Astrocyte (in vitro differentiated cells and primary cell): Measurements from ENCODE around the gene PTPN3. TPM values are rescaled to one million over a fixed set of nuclear protein-coding genes. Genes with fewer than 3 reads are reported as not detected.

Experiments used
- DNase-seq: peaks from one replicate; pipeline ENCODE4 v3.0.0-alpha.2; 2010; ENCODE audit warnings: low read depth
- FAIRE-seq: peaks from 2 replicates; lab custom pipeline; 2011; peaks lifted over from hg19 to GRCh38; lab: Jason Lieb, UNC
- H2AFZ ChIP-seq: 2 replicates; pipeline ENCODE4 v1.6.0; 2012; ENCODE audit warnings: low read depth, low read length, inconsistent platforms
- H3K27ac ChIP-seq: 2 replicates; pipeline ENCODE4 v1.5.1; 2011; ENCODE audit warnings: low read depth, low read length, inconsistent platforms
- H3K27me3 ChIP-seq: 2 replicates; pipeline ENCODE4 v1.6.0; 2011; ENCODE audit warnings: low read length, inconsistent platforms; ENCODE audit not compliant: insufficient read depth
- H3K36me3 ChIP-seq: 2 replicates; pipeline ENCODE4 v1.5.1; 2011; ENCODE audit warnings: low read length, inconsistent platforms; ENCODE audit not compliant: insufficient read depth
- H3K4me1 ChIP-seq: 2 replicates; pipeline ENCODE4 v1.5.1; 2011; ENCODE audit warnings: low read length, inconsistent platforms; ENCODE audit not compliant: insufficient read depth
- H3K4me2 ChIP-seq: 2 replicates; pipeline ENCODE4 v1.6.0; 2012; ENCODE audit warnings: low read length, inconsistent platforms
- H3K4me3 ChIP-seq: 2 replicates; pipeline ENCODE4 v1.5.1; 2011; ENCODE audit warnings: low read depth, mild to moderate bottlenecking, low read length, inconsistent platforms; ENCODE audit not compliant: insufficient read depth
- H3K79me2 ChIP-seq: 2 replicates; pipeline ENCODE4 v1.6.0; 2012; ENCODE audit warnings: mild to moderate bottlenecking, low read length, inconsistent platforms; ENCODE audit not compliant: insufficient read depth
- H3K9ac ChIP-seq: 2 replicates; pipeline ENCODE4 v1.6.0; 2012; ENCODE audit warnings: mild to moderate bottlenecking, low read length, inconsistent platforms
- H3K9me3 ChIP-seq: 2 replicates; pipeline ENCODE4 v1.5.1; 2012; ENCODE audit warnings: low read depth, mild to moderate bottlenecking, low read length, inconsistent platforms; ENCODE audit not compliant: insufficient read depth
- H4K20me1 ChIP-seq: 2 replicates; pipeline ENCODE4 v1.6.0; 2012; ENCODE audit warnings: low read length, inconsistent platforms; ENCODE audit not compliant: insufficient read depth
- H3K27ac Mint-ChIP-seq: one replicate; pipeline ENCODE4 v1.8.0; 2021; ENCODE audit warnings: mild to moderate bottlenecking, mixed read lengths; ENCODE audit not compliant: unreplicated experiment
- H3K27me3 Mint-ChIP-seq: one replicate; pipeline ENCODE4 v1.8.0; 2021; ENCODE audit warnings: low read depth, mixed read lengths; ENCODE audit not compliant: unreplicated experiment
- H3K36me3 Mint-ChIP-seq: one replicate; pipeline ENCODE4 v1.8.0; 2021; ENCODE audit warnings: low read depth, mixed read lengths; ENCODE audit not compliant: unreplicated experiment
- H3K4me1 Mint-ChIP-seq: one replicate; pipeline ENCODE4 v1.8.0; 2021; ENCODE audit warnings: low read depth, mixed read lengths; ENCODE audit not compliant: unreplicated experiment
- H3K4me3 Mint-ChIP-seq: one replicate; pipeline ENCODE4 v1.8.0; 2021; ENCODE audit warnings: mild to moderate bottlenecking, moderate library complexity, mixed read lengths; ENCODE audit not compliant: unreplicated experiment
- H3K9me3 Mint-ChIP-seq: one replicate; pipeline ENCODE4 v1.8.0; 2021; ENCODE audit warnings: mild to moderate bottlenecking, mixed read lengths; ENCODE audit not compliant: unreplicated experiment
- EZH2 ChIP-seq: IDR thresholded peaks from 2 replicates; pipeline ENCODE4 v1.6.1; 2012; ENCODE audit warnings: mild to moderate bottlenecking, low read length, inconsistent platforms; ENCODE audit not compliant: insufficient read depth
- total RNA-seq: library from RNA; stranded (reverse); gene quantifications from 2 replicates; pipeline ENCODE4 v1.2.1, GENCODE V29; 2021
- TF ChIP-seq, protein P1 (sequence below): IDR thresholded peaks from 2 replicates; pipeline ENCODE4 v1.5.1; 2011; ENCODE audit warnings: low read depth, mild to moderate bottlenecking, inconsistent platforms, low read length, moderate library complexity; ENCODE audit not compliant: insufficient read depth

PTPN3 gene
- total RNA-seq, 1 donor from 2014 or later = 1.1 TPM

DNA sequence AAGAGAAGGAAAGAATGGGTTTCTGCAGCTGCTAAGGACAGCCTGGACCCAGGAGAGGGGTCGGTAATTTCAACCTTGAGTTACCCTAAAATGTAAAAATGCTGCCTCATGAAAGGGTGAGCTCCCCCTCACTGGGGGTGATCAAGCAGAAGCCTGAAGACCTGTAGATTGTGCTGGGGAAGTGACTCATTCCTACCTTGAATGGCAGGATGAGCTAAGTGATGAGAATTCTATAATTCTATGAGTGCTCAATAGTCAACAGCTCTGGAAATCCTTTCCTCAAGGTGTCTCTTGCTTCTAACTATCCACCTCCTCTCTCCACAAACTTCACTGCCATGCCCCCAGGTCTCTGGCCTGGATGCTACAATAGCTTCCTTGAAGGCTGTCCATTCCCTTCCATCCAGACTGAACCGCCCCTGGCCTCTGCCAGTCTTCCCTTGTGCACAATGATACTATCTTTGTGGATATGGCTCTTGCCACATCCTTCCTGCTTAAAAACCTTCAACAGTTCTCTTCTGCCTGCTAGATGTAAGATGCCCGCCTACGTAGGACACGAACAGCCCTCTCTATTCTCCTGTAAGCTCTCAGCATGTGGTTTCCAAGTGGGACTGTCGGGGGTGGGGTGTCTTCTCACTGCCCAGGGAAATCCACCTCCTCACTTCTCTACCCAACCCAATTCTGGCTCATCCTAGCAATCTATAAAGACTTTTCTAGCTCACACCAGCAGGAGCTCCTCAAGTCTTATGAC lies 50.6 kb downstream of the PTPN3 start:
- Histone ChIP-seq H3K4me1 (peaks cover 12% of the 10 kb centered on the region), H3K79me2 (no peaks in the 10 kb centered on the region), H3K4me2 (peak overlapping the region; percentile 17), H3K36me3 (no peaks in the 10 kb centered on the region), H3K9me3 (no peaks in the 10 kb centered on the region), H3K9ac (no peak overlapping the region), H4K20me1 (no peaks in the 10 kb centered on the region), H3K27ac (no peak overlapping the region), H3K27me3 (no peaks in the 10 kb centered on the region), H2AFZ (no peak overlapping the region), H3K4me3 (no peak overlapping the region)
- DNase-seq = no peak
- no peaks in the 10 kb centered on the region for H3K27me3 Mint-ChIP-seq
- H3K9me3 Mint-ChIP-seq = no peaks in the 10 kb centered on the region
- peak overlapping the region; percentile 23 for H3K27ac Mint-ChIP-seq
- no peaks in the 10 kb centered on the region for H3K36me3 Mint-ChIP-seq
- TF ChIP-seq, protein P1, sequence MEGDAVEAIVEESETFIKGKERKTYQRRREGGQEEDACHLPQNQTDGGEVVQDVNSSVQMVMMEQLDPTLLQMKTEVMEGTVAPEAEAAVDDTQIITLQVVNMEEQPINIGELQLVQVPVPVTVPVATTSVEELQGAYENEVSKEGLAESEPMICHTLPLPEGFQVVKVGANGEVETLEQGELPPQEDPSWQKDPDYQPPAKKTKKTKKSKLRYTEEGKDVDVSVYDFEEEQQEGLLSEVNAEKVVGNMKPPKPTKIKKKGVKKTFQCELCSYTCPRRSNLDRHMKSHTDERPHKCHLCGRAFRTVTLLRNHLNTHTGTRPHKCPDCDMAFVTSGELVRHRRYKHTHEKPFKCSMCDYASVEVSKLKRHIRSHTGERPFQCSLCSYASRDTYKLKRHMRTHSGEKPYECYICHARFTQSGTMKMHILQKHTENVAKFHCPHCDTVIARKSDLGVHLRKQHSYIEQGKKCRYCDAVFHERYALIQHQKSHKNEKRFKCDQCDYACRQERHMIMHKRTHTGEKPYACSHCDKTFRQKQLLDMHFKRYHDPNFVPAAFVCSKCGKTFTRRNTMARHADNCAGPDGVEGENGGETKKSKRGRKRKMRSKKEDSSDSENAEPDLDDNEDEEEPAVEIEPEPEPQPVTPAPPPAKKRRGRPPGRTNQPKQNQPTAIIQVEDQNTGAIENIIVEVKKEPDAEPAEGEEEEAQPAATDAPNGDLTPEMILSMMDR = no peak
- no peak for TF ChIP-seq EZH2
- H3K4me1 Mint-ChIP-seq = peaks cover 21% of the 10 kb centered on the region
- peak overlapping the region; percentile 61 for H3K4me3 Mint-ChIP-seq
- FAIRE-seq = no peak

DNA sequence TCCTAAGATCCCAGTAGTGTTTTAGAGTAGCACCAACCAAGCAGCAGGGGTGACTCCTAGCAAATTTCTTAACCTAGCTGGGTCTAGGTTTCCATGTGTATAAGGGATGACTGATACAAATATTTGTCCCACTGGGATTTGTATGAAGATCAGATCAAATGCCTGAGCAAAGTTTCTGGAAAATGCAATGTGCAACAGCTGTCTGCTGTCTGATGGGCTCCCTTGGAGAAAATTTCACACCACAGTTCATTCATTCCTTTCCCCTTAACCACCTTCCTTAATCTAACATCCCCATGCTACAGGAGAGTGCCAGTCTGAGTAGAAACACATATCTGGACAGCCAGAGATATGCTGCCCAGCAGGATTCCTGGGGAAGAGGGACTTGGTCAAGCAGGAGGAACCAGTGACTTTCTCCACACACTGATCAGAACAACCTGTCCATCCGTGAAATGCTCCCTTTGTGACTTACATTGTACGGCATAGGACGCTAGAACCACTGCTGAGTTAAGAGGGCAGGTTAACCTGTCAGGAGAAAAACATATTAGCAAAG lies 53.3 kb downstream of the PTPN3 start:
- Mint-ChIP-seq H3K9me3 (no peaks in the 10 kb centered on the region), H3K4me3 (no peak overlapping the region), H3K36me3 (no peaks in the 10 kb centered on the region), H3K4me1 (peaks cover 23% of the 10 kb centered on the region), H3K27me3 (no peaks in the 10 kb centered on the region), H3K27ac (no peak overlapping the region)
- Histone ChIP-seq H2AFZ (no peak overlapping the region), H3K4me2 (no peak overlapping the region), H3K27ac (no peak overlapping the region), H3K4me1 (peaks cover 12% of the 10 kb centered on the region), H3K9ac (no peak overlapping the region), H4K20me1 (no peaks in the 10 kb centered on the region), H3K36me3 (no peaks in the 10 kb centered on the region), H3K4me3 (no peak overlapping the region), H3K9me3 (no peaks in the 10 kb centered on the region), H3K27me3 (no peaks in the 10 kb centered on the region), H3K79me2 (no peaks in the 10 kb centered on the region)
- TF ChIP-seq, protein P1 = no peak
- TF ChIP-seq EZH2 = no peak
- FAIRE-seq (no peak), DNase-seq (no peak)

- Histone ChIP-seq H3K4me3 (no peak overlapping the region), H3K27me3 (peaks cover 6% of the 10 kb centered on the region), H4K20me1 (no peaks in the 10 kb centered on the region), H3K4me2 (no peak overlapping the region), H3K27ac (no peak overlapping the region), H3K36me3 (no peaks in the 10 kb centered on the region), H3K79me2 (no peaks in the 10 kb centered on the region), H3K9ac (no peak overlapping the region), H2AFZ (no peak overlapping the region), H3K4me1 (peaks cover 4% of the 10 kb centered on the region), H3K9me3 (no peaks in the 10 kb centered on the region)
- H3K27me3 Mint-ChIP-seq = peaks cover 3% of the 10 kb centered on the region
- DNase-seq (no peak), FAIRE-seq (no peak)
- peaks cover 11% of the 10 kb centered on the region for H3K4me1 Mint-ChIP-seq
- TF ChIP-seq, protein P1 = no peak
- no peak for TF ChIP-seq EZH2
- H3K27ac Mint-ChIP-seq = no peak overlapping the region
- no peak overlapping the region for H3K4me3 Mint-ChIP-seq
- H3K36me3 Mint-ChIP-seq = no peaks in the 10 kb centered on the region
- H3K9me3 Mint-ChIP-seq = no peaks in the 10 kb centered on the region
Observed at GRCh38 chr9:109442716-109443115, 55.4 kb downstream of the PTPN3 start.
